Measurements from ENCODE around the gene RNF26.

GRCh38 chr11:119314726-119315125 lies 19.6 kb upstream of the RNF26 start:
- no peak for TF ChIP-seq CTCF (IDR thresholded peaks at IDR 0.05)
- TF ChIP-seq POLR2A (IDR thresholded peaks at IDR 0.05), result no peak

Measured in lower leg skin (tissue), 3 donors.